ENCODE measurements around the gene SORBS2. TPM values are rescaled to one million over a fixed set of nuclear protein-coding genes. Genes with fewer than 3 reads are reported as not detected.
A peak's percentile ranks its signal among the peaks of the same experiment; 100 is the strongest.

The SORBS2 gene
- total RNA-seq, 2 donors from 2014 or later = 28.0 to 77.4 TPM

GRCh38 chr4:185550933-185551332, 261.1 kb downstream of the SORBS2 start:
- no peak overlapping the region for H3K4me3 ChIP-seq
- no peak for TF ChIP-seq CTCF (IDR thresholded peaks at IDR 0.05)
- H3K9ac ChIP-seq (ENCODE audit: low read depth in 2 of 2, low read length in 2 of 2) = no peak overlapping the region
- no peaks in the 10 kb centered on the region for H3K27me3 ChIP-seq
- H3K36me3 ChIP-seq = no peaks in the 10 kb centered on the region
- no peak for DNase-seq
- no peak overlapping the region for H3K27ac ChIP-seq
- H3K4me1 ChIP-seq = no peaks in the 10 kb centered on the region
- H3K9me3 ChIP-seq = no peaks in the 10 kb centered on the region
- intact Hi-C loops (cut with DNase I) = no loop called here

GRCh38 chr4:185549095-185549639, 262.8 kb downstream of the SORBS2 start:
- no peaks in the 10 kb centered on the region for H3K27me3 ChIP-seq
- no peak for TF ChIP-seq CTCF (IDR thresholded peaks at IDR 0.05)
- intact Hi-C loops (cut with DNase I) = no loop called here
- no peak overlapping the region for H3K4me3 ChIP-seq
- DNase-seq = no peak
- no peak overlapping the region for H3K9ac ChIP-seq (ENCODE audit: low read depth in 2 of 2, low read length in 2 of 2)
- H3K9me3 ChIP-seq = no peaks in the 10 kb centered on the region
- no peaks in the 10 kb centered on the region for H3K4me1 ChIP-seq
- no peak overlapping the region for H3K27ac ChIP-seq
- no peaks in the 10 kb centered on the region for H3K36me3 ChIP-seq

DNA sequence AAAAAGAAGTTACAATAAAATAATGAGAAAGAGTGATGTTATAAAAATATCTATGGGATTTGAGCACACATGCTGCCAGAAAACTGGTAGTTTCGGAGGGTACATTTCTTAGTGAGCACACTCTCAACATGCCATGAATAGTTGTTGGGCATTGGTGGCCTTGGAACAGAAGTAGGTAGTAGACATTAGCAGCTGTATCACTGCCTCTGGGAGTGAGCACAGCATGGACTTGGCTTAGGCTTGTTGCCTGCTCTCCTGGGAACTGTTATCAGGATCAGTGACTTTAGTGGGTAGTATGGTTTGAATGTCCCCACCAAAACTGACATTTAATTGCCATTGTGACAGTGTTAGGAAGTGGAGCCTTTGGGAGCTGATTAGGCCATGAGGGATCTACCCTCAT, 263.4 kb downstream of the SORBS2 start:
- Histone ChIP-seq H3K9me3 (no peaks in the 10 kb centered on the region), H3K27me3 (no peaks in the 10 kb centered on the region), H3K9ac (ENCODE audit: low read depth in 2 of 2, low read length in 2 of 2) (no peak overlapping the region), H3K4me1 (no peaks in the 10 kb centered on the region), H3K4me3 (no peak overlapping the region), H3K27ac (no peak overlapping the region), H3K36me3 (no peaks in the 10 kb centered on the region)
- TF ChIP-seq CTCF (IDR thresholded peaks at IDR 0.05) = no peak
- no peak for DNase-seq
- intact Hi-C loops (cut with DNase I) = no loop called here

- no peak for TF ChIP-seq CTCF (IDR thresholded peaks at IDR 0.05)
- DNase-seq = no peak
- Histone ChIP-seq H3K4me3 (no peak overlapping the region), H3K9me3 (no peaks in the 10 kb centered on the region), H3K27ac (no peak overlapping the region), H3K27me3 (no peaks in the 10 kb centered on the region), H3K9ac (ENCODE audit: low read depth in 2 of 2, low read length in 2 of 2) (no peak overlapping the region), H3K36me3 (no peaks in the 10 kb centered on the region), H3K4me1 (no peaks in the 10 kb centered on the region)
- intact Hi-C loops (cut with DNase I) = no loop called here
Measured at GRCh38 chr4:185546335-185546734, 265.7 kb downstream of the SORBS2 start.

DNA sequence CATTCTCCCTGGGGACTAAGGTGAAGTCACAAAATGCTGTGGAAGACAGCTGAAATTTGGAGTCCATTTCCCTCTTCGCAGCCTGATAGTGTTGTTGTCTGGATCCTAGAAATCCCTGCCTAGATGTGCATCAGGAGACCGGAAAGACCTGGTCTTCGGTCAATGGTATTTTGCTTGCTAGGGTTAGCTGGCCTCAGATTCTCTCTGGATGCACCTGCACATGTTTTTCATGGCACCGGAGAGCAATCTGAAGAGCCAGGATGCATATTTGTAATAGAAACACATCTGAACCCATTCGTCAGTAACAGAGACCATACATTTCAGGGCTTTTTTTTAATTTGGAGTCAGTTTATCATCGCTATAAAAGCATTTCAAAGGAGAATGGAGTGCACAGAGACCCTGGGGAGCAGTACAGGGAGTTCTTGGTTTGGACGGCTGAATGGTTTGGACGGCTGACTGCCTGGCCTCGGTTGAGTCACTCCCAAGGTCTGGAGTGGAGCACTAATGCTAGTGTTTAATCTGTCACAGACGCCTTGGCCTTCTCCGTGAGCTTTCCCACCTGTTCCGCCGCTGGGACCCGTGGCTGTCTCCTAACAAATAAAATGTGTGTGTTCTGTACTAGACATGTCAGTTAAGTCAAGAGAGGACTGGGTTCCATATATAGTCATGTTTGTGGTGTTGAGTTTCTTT, 269.2 kb downstream of the SORBS2 start:
- Histone ChIP-seq H3K4me1 (no peaks in the 10 kb centered on the region), H3K9me3 (no peaks in the 10 kb centered on the region), H3K9ac (ENCODE audit: low read depth in 2 of 2, low read length in 2 of 2) (no peak overlapping the region), H3K4me3 (no peak overlapping the region), H3K27ac (no peak overlapping the region), H3K27me3 (no peaks in the 10 kb centered on the region), H3K36me3 (no peaks in the 10 kb centered on the region)
- no peak for TF ChIP-seq CTCF (IDR thresholded peaks at IDR 0.05)
- intact Hi-C loops (cut with DNase I) = no loop called here
- DNase-seq = peak; percentile 50
